Fibroblast of mammary gland (primary cell): ENCODE results near the gene ADAMTS8.

Experiments
- DNase-seq: peaks from one replicate; pipeline ENCODE4 v3.0.0-alpha.2; 2010; ENCODE audit warnings: low read depth
- H3K4me3 ChIP-seq: 2 replicates; pipeline ENCODE4 v1.5.1; 2011; ENCODE audit warnings: low read depth, mild to moderate bottlenecking, low read length, moderate library complexity; ENCODE audit not compliant: control insufficient read depth
- CTCF ChIP-seq: conservative IDR thresholded peaks from 2 replicates; pipeline ENCODE4 v1.5.1; 2011; ENCODE audit warnings: low read depth, low read length, inconsistent platforms; ENCODE audit not compliant: control insufficient read depth, insufficient read depth

ADAMTS8 gene

GRCh38 chr11:130402570-130402969 lies 25.8 kb downstream of the ADAMTS8 start:
- no peak overlapping the region for H3K4me3 ChIP-seq
- no peak for TF ChIP-seq CTCF
- no peak for DNase-seq

GRCh38 chr11:130400781-130401483 lies 27.5 kb downstream of the ADAMTS8 start:
- peak; percentile 95 for DNase-seq
- TF ChIP-seq CTCF: no peak
- no peak overlapping the region for H3K4me3 ChIP-seq

DNA sequence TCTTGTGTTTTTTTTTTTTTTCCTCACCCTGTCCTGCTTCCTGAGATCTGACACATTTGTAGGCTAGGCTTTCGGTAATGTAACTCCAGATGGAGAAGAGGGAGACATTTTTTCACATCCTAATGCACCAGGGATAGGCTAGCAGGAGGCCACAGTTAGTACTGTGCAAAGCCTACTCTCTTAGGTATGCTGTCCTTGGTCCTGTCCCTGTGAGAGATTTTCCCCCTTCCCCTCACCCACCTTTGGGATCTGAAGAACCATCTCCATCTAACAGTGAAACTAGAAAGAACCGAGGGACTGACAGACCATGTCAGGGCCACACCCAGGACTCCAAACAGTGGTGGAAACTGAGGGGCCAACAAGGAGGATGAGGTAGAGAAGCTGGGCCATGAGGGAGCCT lies 29.2 kb downstream of the ADAMTS8 start:
- no peak for DNase-seq
- TF ChIP-seq CTCF: no peak

DNA sequence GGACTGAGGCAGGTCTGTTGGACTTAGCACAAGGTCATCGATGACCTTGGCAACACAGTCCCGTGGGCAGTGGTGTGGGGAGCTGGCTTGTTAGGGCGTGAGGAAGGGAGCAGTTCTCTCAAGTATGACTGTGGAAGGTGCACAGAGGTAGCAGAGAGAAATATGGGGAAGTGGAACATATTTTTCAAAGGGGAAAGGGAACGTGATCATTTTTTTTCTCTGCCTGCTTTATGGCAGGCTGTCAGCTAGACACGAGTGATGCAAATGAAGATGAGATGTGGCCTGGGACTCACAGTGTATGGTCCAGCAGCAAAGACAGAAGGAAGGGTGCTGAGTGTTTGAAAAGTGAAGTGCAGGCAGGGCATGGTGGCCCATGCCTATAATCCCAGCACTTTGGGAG lies 30.6 kb downstream of the ADAMTS8 start:
- DNase-seq: no peak
- no peak overlapping the region for H3K4me3 ChIP-seq
- no peak for TF ChIP-seq CTCF

More for the DNA sequence above, 29.2 kb downstream of the ADAMTS8 start:
- no peak overlapping the region for H3K4me3 ChIP-seq

DNA sequence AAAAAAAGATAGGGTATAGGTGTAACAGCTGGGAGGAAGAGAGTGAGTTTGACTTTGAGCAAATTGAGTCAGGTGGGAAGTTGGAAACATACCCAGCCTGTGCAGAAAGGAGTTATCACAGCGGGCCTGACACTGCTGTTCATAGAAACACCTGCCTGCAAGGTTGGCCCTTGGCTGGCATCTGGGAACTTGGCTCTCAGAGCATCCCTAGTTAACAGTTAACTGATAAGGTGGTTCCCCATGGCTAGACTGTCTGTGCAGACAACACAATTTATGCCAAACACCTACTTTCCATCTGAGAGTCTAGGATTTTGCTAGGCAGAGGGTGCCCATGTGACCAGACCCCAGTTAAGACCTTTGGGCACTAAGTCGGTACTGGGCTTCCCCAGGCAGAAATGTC lies 31.4 kb downstream of the ADAMTS8 start:
- H3K4me3 ChIP-seq: no peak overlapping the region
- no peak for DNase-seq
- no peak for TF ChIP-seq CTCF

DNA sequence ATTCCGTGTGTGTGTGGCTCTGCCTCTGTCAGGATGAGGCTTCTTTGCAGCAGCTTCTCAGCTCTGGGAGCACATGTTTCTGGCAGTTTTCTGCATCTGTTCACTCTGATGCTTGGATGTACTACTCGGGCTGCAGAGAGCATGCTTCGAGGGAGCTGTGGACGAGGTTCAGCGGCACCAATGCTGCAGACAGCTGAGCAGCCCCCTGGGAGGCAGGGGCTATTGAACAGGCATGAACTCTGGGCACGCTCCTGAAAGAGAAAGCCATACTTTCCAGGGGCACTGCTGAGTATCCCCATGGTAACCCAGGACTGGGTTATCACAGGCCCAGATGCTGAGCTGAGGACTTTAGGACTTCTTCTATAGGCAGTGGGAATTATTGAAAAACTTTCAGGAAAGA lies 33.8 kb downstream of the ADAMTS8 start:
- no peak overlapping the region for H3K4me3 ChIP-seq
- no peak for DNase-seq
- no peak for TF ChIP-seq CTCF

- no peak for DNase-seq
- no peak for TF ChIP-seq CTCF
- H3K4me3 ChIP-seq: no peak overlapping the region
These were observed 36.7 kb downstream of the ADAMTS8 start for GRCh38 chr11:130391711-130392110.
